Posterior cingulate gyrus (tissue), 11 donors: ENCODE measurements around the gene LRRC8D.
"Not testable (repeated sequence)": the region's sequence is repeated elsewhere in the genome, so short reads cannot be mapped to it uniquely, and the experiment has no call there.

Source experiments
- DNase-seq, 10 donors: peaks; one replicate each; pipeline versions ENCODE4 v3.0.0 to v3.0.0-alpha.2; 2020 to 2021; ENCODE audit warnings: mixed read lengths in 3 of 10
- intact Hi-C: fragments of 100-400 bp; cut with DNase I; formaldehyde crosslinking; loops from one replicate; pipeline ENCODE4 v1.15.1; 2023

LRRC8D gene

GRCh38 chr1:89820422-89821321 is at the start of gene LRRC8D:
Gene LRRC8D (plus strand): TSS chr1:89821032. CDS start chr1:89933069, 112,037 bp downstream.
- DNase-seq = peak; percentile 85 to 98 (median 92)
- intact Hi-C loops = loop anchor here (5.0 kb wide), 1 partner anchor 167 kb away; no protein-coding TSS in a partner anchor

GRCh38 chr1:89771991-89772560 is 48.8 kb upstream of the LRRC8D start:
- intact Hi-C loops = no loop called here
- no peak for DNase-seq

- DNase-seq, intact Hi-C loops: not testable (repeated sequence)
Measured at GRCh38 chr1:89776104-89776503, 44.7 kb upstream of the LRRC8D start.

GRCh38 chr1:89777271-89777670 is 43.6 kb upstream of the LRRC8D start:
- intact Hi-C loops, DNase-seq: not testable (repeated sequence)

- intact Hi-C loops = no loop called here
- DNase-seq = no peak
Measured at GRCh38 chr1:89779151-89779940, 41.5 kb upstream of the LRRC8D start.

- intact Hi-C loops = loop anchor here (1.0 kb wide), 1 partner anchor 207 kb away; no protein-coding TSS in a partner anchor
- DNase-seq = peak in 1 of 10 donors; percentile 41
Measured at GRCh38 chr1:89780721-89781120, 40.1 kb upstream of the LRRC8D start.

- DNase-seq = peak in 1 of 10 donors; percentile 37
- intact Hi-C loops = no loop called here
Measured at GRCh38 chr1:89781494-89782126, 39.2 kb upstream of the LRRC8D start.

- intact Hi-C loops = no loop called here
- DNase-seq = no peak
Measured at GRCh38 chr1:89786628-89787214, 34.1 kb upstream of the LRRC8D start.

- intact Hi-C loops = no loop called here
Measured at GRCh38 chr1:89790592-89790991, 30.2 kb upstream of the LRRC8D start.

GRCh38 chr1:89791064-89791726 is 29.6 kb upstream of the LRRC8D start:
- DNase-seq = no peak
- intact Hi-C loops = no loop called here

More at GRCh38 chr1:89790592-89790991, 30.2 kb upstream of the LRRC8D start:
- no peak for DNase-seq

GRCh38 chr1:89794406-89794805 is 26.4 kb upstream of the LRRC8D start:
- intact Hi-C loops = no loop called here
- DNase-seq = no peak

GRCh38 chr1:89795571-89795970 is 25.3 kb upstream of the LRRC8D start:
- intact Hi-C loops, DNase-seq: not testable (repeated sequence)

GRCh38 chr1:89797876-89798275 is 23.0 kb upstream of the LRRC8D start:
- DNase-seq, intact Hi-C loops: not testable (repeated sequence)

- DNase-seq = no peak
- intact Hi-C loops = no loop called here
Measured at GRCh38 chr1:89799495-89799894, 21.3 kb upstream of the LRRC8D start.

- intact Hi-C loops = no loop called here
- DNase-seq = no peak
Measured at GRCh38 chr1:89800022-89800655, 20.7 kb upstream of the LRRC8D start.

- no peak for DNase-seq
- intact Hi-C loops = no loop called here
Measured at GRCh38 chr1:89800718-89801117, 20.1 kb upstream of the LRRC8D start.

- intact Hi-C loops = no loop called here
Measured at GRCh38 chr1:89802051-89802450, 18.8 kb upstream of the LRRC8D start.

GRCh38 chr1:89802841-89803240 is 18.0 kb upstream of the LRRC8D start:
- intact Hi-C loops = no loop called here
- DNase-seq = no peak

More at GRCh38 chr1:89802051-89802450, 18.8 kb upstream of the LRRC8D start:
- DNase-seq = no peak
